A673 (cell line): ENCODE measurements around the gene TUBB3. TPM values are rescaled to one million over a fixed set of nuclear protein-coding genes. Genes with fewer than 3 reads are reported as not detected.

Experiments used
- BruUV-seq: library from RNA; stranded (reverse); fragments of 400-500 nt; replicated peaks from 2 replicates; lab custom pipeline; 2021; lab: Mats Ljungman, UMichigan
- CTCF ChIA-PET: fragments of 300-600 bp; sonication (Branson Sonifier 250); formaldehyde crosslinking; loops from one replicate; lab custom pipeline; 2022; ENCODE audit warnings: antibody characterized with exemption; lab: Charles Lee
- POLR2A ChIA-PET: fragments of 300-600 bp; sonication (Branson Sonifier 250); formaldehyde crosslinking; loops from one replicate; lab custom pipeline; 2022; ENCODE audit warnings: antibody characterized with exemption; ENCODE audit not compliant: low non-redundant PET; lab: Charles Lee
- DNase-seq: peaks from one replicate; pipeline ENCODE4 v3.0.0-alpha.2; 2015; ENCODE audit warnings: low spot score
- H3K27ac ChIP-seq: fragments of 200-600 bp; sonication (generic); 2 replicates; pipeline ENCODE4 v1.5.1; 2016; ENCODE audit warnings: mixed run types, low read depth, mild to moderate bottlenecking, mixed read lengths, antibody characterized with exemption, low read length; ENCODE audit not compliant: poor library complexity, severe bottlenecking
- H3K27me3 ChIP-seq: fragments of 200-600 bp; sonication (generic); replicated peaks from 2 replicates; pipeline ENCODE4 v1.6.1; 2017; ENCODE audit warnings: mixed run types, low read depth, mild to moderate bottlenecking, mixed read lengths, antibody characterized with exemption, low read length; ENCODE audit not compliant: insufficient read depth, poor library complexity
- H3K36me3 ChIP-seq: fragments of 200-600 bp; sonication (generic); 2 replicates; pipeline ENCODE4 v1.6.1; 2016; ENCODE audit warnings: mixed run types, mild to moderate bottlenecking, mixed read lengths, antibody characterized with exemption, low read length; ENCODE audit not compliant: insufficient read depth, poor library complexity, severe bottlenecking
- H3K4me1 ChIP-seq: fragments of 200-600 bp; sonication (generic); 2 replicates; pipeline ENCODE4 v1.6.1; 2017; ENCODE audit warnings: mixed run types, mild to moderate bottlenecking, mixed read lengths, antibody characterized with exemption, low read length; ENCODE audit not compliant: insufficient read depth, poor library complexity, severe bottlenecking
- H3K4me3 ChIP-seq: fragments of 200-600 bp; sonication (generic); 2 replicates; pipeline ENCODE4 v1.5.1; 2016; ENCODE audit warnings: low read depth, mixed run types, mild to moderate bottlenecking, mixed read lengths, low read length; ENCODE audit not compliant: poor library complexity, severe bottlenecking
- H3K9me3 ChIP-seq: fragments of 200-600 bp; sonication (generic); 2 replicates; pipeline ENCODE4 v1.6.1; 2016; ENCODE audit warnings: mixed run types, low read depth, mild to moderate bottlenecking, mixed read lengths, antibody characterized with exemption, low read length; ENCODE audit not compliant: poor library complexity, severe bottlenecking
- CTCF ChIP-seq: fragments of 300-800, 200-600 bp; sonication (generic); conservative IDR thresholded peaks from 2 replicates; pipeline ENCODE4 v1.5.1; 2017; ENCODE audit warnings: low read depth, mild to moderate bottlenecking, antibody characterized with exemption, low read length, moderate library complexity, mixed read lengths
- EZH2 ChIP-seq: fragments of 200-600 bp; sonication (generic); IDR thresholded peaks from 2 replicates; pipeline ENCODE4 v1.6.1; 2017; ENCODE audit warnings: borderline replicate concordance, low read depth, mild to moderate bottlenecking, mixed read lengths, antibody characterized with exemption, low read length; ENCODE audit not compliant: poor library complexity, severe bottlenecking
- intact Hi-C: fragments of 100-400 bp; cut with micrococcal nuclease; formaldehyde crosslinking; loops from one replicate; pipeline ENCODE4 v1.10.0; 2022; ENCODE audit not compliant: unreplicated experiment
- total RNA-seq: library from RNA; stranded (reverse); gene quantifications from 2 replicates; pipeline ENCODE4 v1.2.3, GENCODE V29; 2021

Gene TUBB3
- total RNA-seq, 1 experiment from 2014 or later = 297 TPM

GRCh38 chr16:89923640-89924296 lies 626 bp downstream of the TUBB3 start:
- POLR2A ChIA-PET = no interaction called here
- intact Hi-C loops = loop anchor here (2.0 to 10.0 kb wide), 2 partner anchors 49 to 101 kb away; no protein-coding TSS in a partner anchor

GRCh38 chr16:89924297-89924924 lies 1.3 kb downstream of the TUBB3 start:
- Histone ChIP-seq H3K4me3 (peak overlapping the region; percentile 95), H3K27ac (no peak overlapping the region), H3K36me3 (peaks cover 4% of the 10 kb centered on the region), H3K4me1 (peaks cover 40% of the 10 kb centered on the region), H3K27me3 (no peaks in the 10 kb centered on the region), H3K9me3 (no peaks in the 10 kb centered on the region)
- POLR2A ChIA-PET = no interaction called here
- BruUV-seq = no TSS peak
- intact Hi-C loops = loop anchor here (2.0 to 10.0 kb wide), 2 partner anchors 48 to 100 kb away; no protein-coding TSS in a partner anchor
- CTCF ChIA-PET = interaction anchor here (0.7 kb wide), 1 partner anchor 61 kb away, joined by 6 read pairs; no protein-coding TSS in a partner anchor
- peak; percentile 86 for DNase-seq
- no peak for TF ChIP-seq CTCF
- TF ChIP-seq EZH2 = no peak

More at GRCh38 chr16:89923640-89924296, 626 bp downstream of the TUBB3 start:
- no TSS peak for BruUV-seq
- Histone ChIP-seq H3K9me3 (no peaks in the 10 kb centered on the region), H3K4me3 (peak overlapping the region; percentile 95), H3K36me3 (peaks cover 4% of the 10 kb centered on the region), H3K27ac (peak overlapping the region; percentile 78), H3K4me1 (peaks cover 43% of the 10 kb centered on the region), H3K27me3 (no peaks in the 10 kb centered on the region)
- DNase-seq = peak; percentile 42
- TF ChIP-seq EZH2 = no peak
- TF ChIP-seq CTCF = no peak
- CTCF ChIA-PET = no interaction called here

- BruUV-seq = no TSS peak
- CTCF ChIA-PET = interaction anchor here (0.6 to 0.7 kb wide), 2 partner anchors 61 to 219 kb away, joined by 3 to 6 read pairs; no protein-coding TSS in a partner anchor
Measured at GRCh38 chr16:89924925-89925307, 1.8 kb downstream of the TUBB3 start.

More at GRCh38 chr16:89924925-89925307, 1.8 kb downstream of the TUBB3 start:
- Histone ChIP-seq H3K27me3 (no peaks in the 10 kb centered on the region), H3K4me1 (peaks cover 40% of the 10 kb centered on the region), H3K27ac (no peak overlapping the region), H3K4me3 (peak overlapping the region; percentile 95), H3K9me3 (no peaks in the 10 kb centered on the region), H3K36me3 (peaks cover 4% of the 10 kb centered on the region)
- peak; percentile 38 for DNase-seq
- POLR2A ChIA-PET = no interaction called here
- intact Hi-C loops = loop anchor here (2.0 to 10.0 kb wide), 2 partner anchors 48 to 100 kb away; no protein-coding TSS in a partner anchor
- no peak for TF ChIP-seq EZH2
- no peak for TF ChIP-seq CTCF
